Measurements from ENCODE around the gene SDC1.

Gene SDC1

DNA sequence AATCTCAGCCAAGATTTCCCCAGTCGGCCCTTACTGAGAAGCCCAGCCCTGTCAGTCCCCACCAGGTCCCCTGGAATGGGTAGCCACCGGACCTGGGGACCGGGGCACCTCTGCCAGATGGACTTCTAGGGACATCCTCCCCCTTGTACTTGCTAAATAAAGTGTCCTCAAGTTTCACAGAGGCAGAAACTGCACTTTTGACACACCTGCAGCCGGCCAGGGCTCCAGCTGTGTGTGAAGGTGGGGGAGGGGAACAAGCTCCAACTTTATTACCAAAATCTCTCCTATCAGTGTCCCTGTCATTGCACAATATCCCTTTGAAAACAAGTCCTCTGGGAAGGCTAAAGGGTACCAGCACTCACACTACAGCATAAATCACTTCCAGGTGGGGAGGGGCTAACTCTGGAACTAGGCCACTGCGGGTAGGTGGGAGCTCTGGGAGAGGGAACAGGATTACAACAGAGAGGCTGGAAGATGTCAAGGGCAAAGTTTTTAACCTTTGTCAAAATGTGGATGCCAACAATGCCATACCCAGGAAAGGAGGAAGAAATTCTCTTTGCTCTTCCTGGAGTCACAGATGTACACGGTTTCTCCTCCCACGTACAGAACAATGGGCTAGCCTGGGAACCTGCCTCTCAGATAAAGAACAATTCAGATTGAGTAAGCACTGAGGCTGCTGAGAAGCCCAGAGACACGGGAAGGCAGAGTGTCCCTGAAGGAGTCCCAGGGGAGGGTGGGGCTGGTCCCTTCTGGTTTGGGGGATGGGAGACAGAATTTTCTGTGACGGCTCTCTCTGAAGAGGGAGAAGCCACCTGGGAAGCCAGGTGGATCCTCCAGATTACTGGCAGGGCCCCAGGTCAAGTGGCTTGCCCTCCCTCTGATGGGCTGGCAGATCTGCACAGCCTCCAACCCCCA lies 11.0 kb downstream of the SDC1 start:
- no peak for DNase-seq

- DNase-seq = no peak
These were observed 11.9 kb downstream of the SDC1 start for GRCh38 chr2:20212871-20213503.

- no peak for DNase-seq
These were observed 12.5 kb downstream of the SDC1 start for GRCh38 chr2:20212459-20212870.

DNA sequence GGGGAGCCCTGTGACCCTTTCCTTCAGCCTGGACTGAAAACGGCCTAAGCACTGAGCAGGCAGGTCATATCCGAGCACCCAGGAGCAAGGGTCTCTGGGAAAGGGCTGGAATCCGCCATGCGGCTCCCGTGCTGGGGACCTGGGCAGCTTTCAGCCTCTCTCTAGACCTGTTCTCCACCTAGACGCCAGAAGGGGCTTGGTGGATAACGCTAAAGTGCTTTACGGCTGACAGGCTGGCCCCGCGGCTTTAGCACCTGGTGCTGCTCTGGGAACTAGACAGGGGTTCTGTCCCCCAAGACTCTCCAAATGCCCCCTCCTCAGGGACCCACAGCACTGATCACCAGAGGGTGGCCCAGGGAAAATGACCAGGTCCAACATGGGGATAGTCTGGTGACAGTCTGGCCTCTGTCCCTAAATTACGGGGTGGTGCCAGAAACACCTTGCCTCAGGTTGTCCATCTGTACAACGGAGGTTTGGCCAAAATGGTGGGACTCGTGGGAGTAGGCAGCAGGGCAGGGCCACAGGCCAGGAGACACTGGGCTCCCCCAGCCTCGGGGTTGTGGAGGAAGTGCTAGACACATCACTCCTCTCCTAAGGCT lies 13.0 kb downstream of the SDC1 start:
- no peak for DNase-seq

- DNase-seq = no peak
These were observed 13.5 kb downstream of the SDC1 start for GRCh38 chr2:20211420-20211819.

DNA sequence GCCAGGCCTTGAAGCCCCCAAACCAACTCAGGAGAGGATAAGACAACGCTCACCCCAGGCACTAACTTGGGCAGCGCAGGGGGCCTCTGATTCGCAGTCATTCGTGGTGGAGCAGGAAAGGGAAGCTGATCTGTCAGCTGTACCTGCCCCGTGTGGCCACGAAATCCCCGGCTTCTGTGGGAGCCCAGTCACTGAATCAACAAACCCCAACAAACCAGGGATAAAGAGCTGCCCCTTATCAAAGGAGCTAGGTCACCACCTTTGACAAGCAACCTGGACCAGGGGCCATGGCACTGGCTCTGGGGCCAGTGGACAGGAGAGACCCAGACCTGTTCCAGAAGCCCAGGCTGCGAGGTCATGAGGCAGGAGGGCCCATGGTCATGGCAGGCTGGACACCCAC lies 14.5 kb downstream of the SDC1 start:
- no peak for DNase-seq

- no peak for DNase-seq
These were observed 15.4 kb downstream of the SDC1 start for GRCh38 chr2:20209373-20210109.

- no peak for DNase-seq
These were observed 16.5 kb downstream of the SDC1 start for GRCh38 chr2:20208476-20208859.

GRCh38 chr2:20207051-20207450 lies 17.9 kb downstream of the SDC1 start:
- no peak for DNase-seq

- no peak for DNase-seq
These were observed 18.9 kb downstream of the SDC1 start for GRCh38 chr2:20205915-20206524.

DNA sequence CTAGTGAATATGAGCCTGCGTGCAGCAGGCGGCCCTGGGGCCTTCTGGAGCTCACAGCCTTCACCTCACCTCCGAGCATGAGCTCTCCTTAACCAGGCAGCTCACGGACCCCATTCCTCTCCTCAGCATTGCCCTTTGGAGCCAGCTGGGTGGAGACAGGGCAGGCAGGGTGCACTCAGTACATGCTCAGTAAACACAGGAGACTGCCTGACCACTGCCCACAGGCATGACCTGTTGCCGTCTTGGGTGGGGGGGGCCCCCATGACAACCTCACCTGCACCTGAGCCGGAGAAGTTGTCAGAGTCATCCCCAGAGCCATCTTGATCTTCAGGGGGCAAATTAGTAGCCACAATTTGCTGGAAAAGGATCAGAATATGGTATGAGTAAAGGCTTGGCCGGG lies 19.9 kb downstream of the SDC1 start:
- DNase-seq = no peak

- no peak for DNase-seq
These were observed 21.3 kb downstream of the SDC1 start for GRCh38 chr2:20203521-20204225.

DNA sequence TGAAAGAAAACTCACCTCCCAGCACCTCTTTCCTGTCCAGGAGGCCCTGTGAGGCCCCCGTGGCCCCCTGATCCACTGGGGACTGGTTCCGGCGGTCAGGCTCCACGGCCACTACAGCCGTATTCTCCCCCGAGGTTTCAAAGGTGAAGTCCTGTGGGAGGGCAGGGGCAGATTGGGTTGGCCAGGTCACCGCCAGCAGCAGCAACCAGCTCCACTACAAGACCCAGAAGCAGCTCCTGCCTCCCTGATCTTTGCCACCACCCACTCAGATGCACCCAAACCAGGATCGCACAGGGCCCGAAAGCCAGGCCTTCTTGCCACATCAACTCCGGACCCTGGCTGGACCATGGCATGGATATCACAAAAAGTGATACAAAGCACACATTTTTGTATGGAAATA lies 21.9 kb downstream of the SDC1 start:
- no peak for DNase-seq

DNA sequence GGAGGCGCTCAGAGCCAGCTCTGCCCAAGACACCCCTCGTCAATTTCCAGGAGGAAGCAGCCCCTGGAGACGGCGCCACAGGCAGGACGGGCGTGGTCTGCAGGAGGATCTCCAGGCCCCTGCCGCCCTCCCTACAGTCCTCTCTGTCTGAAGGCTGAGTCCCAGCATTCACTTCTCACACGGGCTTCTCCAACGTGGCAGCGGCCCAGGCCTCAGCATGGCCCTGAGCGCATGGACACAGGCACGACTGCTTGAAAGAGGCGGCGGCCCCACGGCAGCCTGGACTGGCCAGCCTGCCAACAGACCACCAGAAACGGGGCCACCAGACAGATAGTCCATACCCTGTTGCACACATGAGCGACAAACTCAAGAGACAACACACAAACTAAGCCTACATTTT lies 23.3 kb downstream of the SDC1 start:
- no peak for DNase-seq

GRCh38 chr2:20200697-20201555 lies 24.0 kb downstream of the SDC1 start:
- DNase-seq = no peak

DNA sequence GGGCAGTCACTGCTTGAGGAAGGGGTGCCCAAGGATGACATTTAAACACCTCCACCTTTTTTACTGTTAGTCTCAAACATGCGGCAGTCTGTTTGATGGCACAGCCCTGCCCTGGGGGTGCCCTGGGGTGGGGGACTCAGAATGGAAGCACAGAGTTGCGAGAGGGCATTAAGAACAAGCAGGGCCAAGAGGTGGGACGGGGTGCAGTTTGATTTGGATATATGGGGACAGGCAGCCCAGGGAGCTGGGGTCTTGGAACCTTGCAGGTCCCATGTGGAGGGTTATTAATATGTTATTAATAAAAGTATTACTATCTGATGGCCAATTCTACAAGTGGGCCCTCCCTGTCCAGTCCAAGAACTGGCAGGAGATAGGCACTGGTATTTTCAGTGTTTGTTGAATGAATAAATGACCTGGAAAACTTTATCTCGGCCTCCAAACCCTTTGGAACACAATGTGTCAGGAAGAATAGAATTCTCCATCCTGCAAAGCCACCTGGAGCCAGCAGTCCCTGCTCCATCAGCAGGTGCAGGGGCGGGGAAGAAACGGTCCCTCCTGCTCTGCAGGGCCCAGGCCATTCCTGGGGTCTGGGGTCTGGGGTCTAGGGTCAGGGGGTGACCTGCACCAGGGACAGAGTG lies 25.2 kb downstream of the SDC1 start:
- no peak for DNase-seq

DNA sequence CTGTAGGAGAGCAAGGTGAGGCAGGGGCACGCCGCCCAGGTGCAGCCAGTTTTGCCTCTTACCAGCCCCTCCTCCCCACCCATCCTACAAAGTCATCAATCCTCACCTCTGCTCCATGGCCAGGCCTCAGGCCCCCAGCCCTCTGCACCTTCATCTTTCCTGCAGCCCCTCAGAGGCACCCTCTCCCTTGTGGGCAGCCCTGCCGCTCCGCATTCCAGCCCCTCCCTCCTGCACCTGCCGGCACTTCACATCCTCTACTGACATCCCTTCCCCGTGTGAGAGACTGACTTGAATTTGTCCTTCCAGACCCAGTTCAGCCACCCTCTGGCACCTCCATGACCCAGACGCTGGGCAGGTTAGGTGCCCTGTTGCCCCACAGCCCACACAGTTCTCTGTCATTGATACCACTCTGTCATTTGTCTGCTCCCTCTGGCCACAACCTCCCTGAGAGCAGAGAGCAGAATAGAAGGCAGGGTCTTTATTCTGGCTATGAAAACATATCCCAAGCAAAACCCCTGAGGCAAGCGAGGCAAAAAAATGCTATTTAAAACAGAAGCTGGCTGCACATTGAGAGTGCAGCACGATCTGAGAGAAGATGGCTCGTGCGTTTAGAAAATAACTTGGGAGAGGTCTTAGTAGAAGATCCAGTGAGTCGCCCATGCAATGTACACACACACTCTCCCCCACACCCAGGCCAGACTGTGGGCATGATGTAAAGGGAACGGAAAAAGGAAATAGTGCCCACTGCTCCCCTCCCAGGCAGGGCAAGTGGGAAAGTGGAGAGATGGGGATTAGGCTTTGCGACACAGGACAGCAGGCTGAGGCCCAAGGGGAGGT lies 25.9 kb downstream of the SDC1 start:
- no peak for DNase-seq

GRCh38 chr2:20198001-20198400 lies 26.9 kb downstream of the SDC1 start:
- DNase-seq = no peak

DNA sequence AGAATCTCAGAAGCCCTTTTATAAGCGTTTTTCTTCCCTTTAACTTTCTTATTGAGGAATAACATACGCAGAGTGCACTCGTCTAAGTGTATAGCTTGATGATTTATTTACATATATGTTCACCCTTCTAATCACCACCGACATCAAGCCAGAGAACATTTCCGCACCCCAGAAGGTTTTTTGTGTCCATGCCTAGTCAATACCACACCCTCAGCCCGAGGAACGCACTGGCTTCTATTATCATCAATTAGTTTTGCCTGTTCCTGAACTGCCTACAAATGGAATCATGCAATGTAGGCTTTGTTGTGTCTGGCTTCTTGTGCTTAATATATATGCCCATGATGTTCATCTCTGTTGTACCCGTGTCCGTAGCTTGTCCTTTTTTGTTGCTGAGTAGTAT lies 27.7 kb downstream of the SDC1 start:
- no peak for DNase-seq

DNA sequence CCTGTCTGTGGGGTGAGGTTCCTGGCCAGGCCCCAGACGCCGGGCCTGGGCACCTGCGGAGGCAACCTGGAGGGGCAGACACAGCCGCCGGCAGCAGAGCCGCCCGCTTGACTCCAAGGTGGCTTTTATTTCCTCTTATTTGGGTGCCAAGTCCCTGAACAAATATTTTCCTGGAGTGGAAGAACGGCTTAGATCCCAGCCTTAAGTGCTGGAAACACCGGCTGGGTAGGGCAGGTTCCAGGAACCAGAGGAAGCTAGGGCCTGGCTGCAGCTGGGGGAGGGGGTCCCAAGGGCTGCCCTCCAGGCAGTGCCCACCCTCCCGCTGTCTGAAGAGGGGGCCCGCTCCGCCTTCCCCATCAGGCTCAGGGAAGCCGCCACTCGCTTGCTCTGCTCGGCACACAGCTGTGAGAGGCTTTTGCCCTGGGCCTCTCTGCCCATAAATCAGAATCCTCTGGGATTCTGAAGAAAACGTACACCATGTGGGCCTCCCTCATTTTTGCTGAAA lies 28.2 kb downstream of the SDC1 start:
- DNase-seq = no peak

All from DMS 273 treated with DMSO at 0.1 percent for 48 hours (cell line).